K562 (cell line): ENCODE data around the gene TMEM135. TPM values are rescaled to one million over a fixed set of nuclear protein-coding genes. Genes with fewer than 3 reads are reported as not detected.

ENCODE experiments used
- ATAC-seq: fragments of 200-7000 bp; cut with Tn5 transposase; 3 replicates; pipeline ENCODE4 v1.9.1; 2020; ENCODE audit warnings: moderate library complexity
- BruUV-seq: library from RNA; stranded (reverse); fragments of 400-500 nt; replicated peaks from 2 replicates; lab custom pipeline; 2021; lab: Mats Ljungman, UMichigan
- CTCF ChIA-PET: fragments of 300-600 bp; formaldehyde crosslinking; extraction: SDS; loops from one replicate; lab custom pipeline; 2021; ENCODE audit warnings: low intra/inter-chr PET ratio; lab: Yijun Ruan, JAX
- POLR2A ChIA-PET: fragments of 300-600, 350-650 bp; sonication (Branson Sonifier 250); formaldehyde crosslinking; extraction: SDS; loops from one replicate; lab custom pipeline; 2021; ENCODE audit warnings: antibody characterized with exemption, inconsistent platforms; lab: Yijun Ruan, JAX
- DNase-seq, 4 experiments: peaks; one replicate each; pipeline versions ENCODE4 v3.0.0 to v3.0.0-alpha.2; 2011 to 2018; ENCODE audit warnings: low spot score in 3 of 4, mixed read lengths in 3 of 4; ENCODE audit errors: extremely low read depth in 1 of 4
- FAIRE-seq: peaks from 2 replicates; lab custom pipeline; 2011; peaks lifted over from hg19 to GRCh38; lab: Jason Lieb, UNC
- H2AFZ ChIP-seq: 2 replicates; pipeline ENCODE4 v1.6.0; 2011; ENCODE audit warnings: low read depth, low read length, control low read depth, inconsistent platforms
- H3K27ac ChIP-seq: fragments of 200-600 bp; 3 replicates; pipeline ENCODE4 v1.8.0; 2011; ENCODE audit warnings: low read depth, mild to moderate bottlenecking, control low read depth, inconsistent platforms, low read length, moderate library complexity, mixed read lengths; ENCODE audit errors: extremely low read depth
- H3K27me3 ChIP-seq, 2 experiments: fragments of 300-600 bp in 1 of 2; 2 replicates in 1 of 2; 3 replicates in 1 of 2; pipeline versions ENCODE4 v1.6.0 to v1.8.0; 2011; ENCODE audit warnings: inconsistent platforms in 2 of 2, low read length in 2 of 2, mild to moderate bottlenecking in 1 of 2, mixed read lengths in 1 of 2, moderate library complexity in 1 of 2; ENCODE audit not compliant: control insufficient read depth in 2 of 2, insufficient read depth in 2 of 2
- H3K36me3 ChIP-seq: fragments of 300-600 bp; 3 replicates; pipeline ENCODE4 v1.8.0; 2011; ENCODE audit warnings: mild to moderate bottlenecking, low read length, inconsistent platforms; ENCODE audit not compliant: control insufficient read depth, insufficient read depth
- H3K4me1 ChIP-seq, 2 experiments: fragments of 200-600 bp in 1 of 2; replicated peaks in 1 of 2; 2 replicates in 1 of 2; 3 replicates in 1 of 2; pipeline versions ENCODE4 v1.5.1 to v1.8.0; 2011; ENCODE audit warnings: inconsistent platforms in 2 of 2, low read length in 2 of 2, mild to moderate bottlenecking in 1 of 2, mixed read lengths in 1 of 2, moderate library complexity in 1 of 2; ENCODE audit not compliant: control insufficient read depth in 2 of 2, insufficient read depth in 2 of 2
- H3K4me2 ChIP-seq: 2 replicates; pipeline ENCODE4 v1.6.1; 2011; ENCODE audit warnings: low read length, control low read depth, inconsistent platforms, mixed read lengths; ENCODE audit not compliant: insufficient read depth
- H3K4me3 ChIP-seq: fragments of 200-600 bp; sonication (generic), shearing (Covaris generic); 2 replicates; pipeline ENCODE4 v1.5.1; 2016; ENCODE audit warnings: control low read depth, inconsistent platforms
- H3K79me2 ChIP-seq: fragments of 200-600 bp; 3 replicates; pipeline ENCODE4 v1.8.0; 2011; ENCODE audit warnings: low read length, inconsistent platforms; ENCODE audit not compliant: control insufficient read depth, insufficient read depth
- H3K9ac ChIP-seq, 2 experiments: 2 replicates each; pipeline versions ENCODE4 v1.6.0 to v1.6.1; 2011; ENCODE audit warnings: low read depth in 2 of 2, low read length in 2 of 2, control low read depth in 1 of 2, inconsistent platforms in 1 of 2, mild to moderate bottlenecking in 1 of 2, mixed read lengths in 1 of 2; ENCODE audit not compliant: insufficient read depth in 1 of 2
- H3K9me1 ChIP-seq: one replicate; pipeline ENCODE4 v1.6.0; 2011; ENCODE audit warnings: inconsistent platforms, mild to moderate bottlenecking, low read length, moderate library complexity; ENCODE audit not compliant: control insufficient read depth, insufficient read depth
- H3K9me3 ChIP-seq: replicated peaks from 2 replicates; pipeline ENCODE4 v1.5.1; 2011; ENCODE audit warnings: low read depth, low read length, inconsistent platforms; ENCODE audit not compliant: control insufficient read depth, insufficient read depth
- H4K20me1 ChIP-seq: replicated peaks from 2 replicates; pipeline ENCODE4 v1.6.1; 2011; ENCODE audit warnings: low read length, inconsistent platforms, mixed read lengths; ENCODE audit not compliant: control insufficient read depth, insufficient read depth
- E2F5 ChIP-seq: sonication (generic); formaldehyde crosslinking; IDR thresholded peaks from 2 replicates; pipeline ENCODE4 v1.8.0; 2022; ENCODE audit warnings: mild to moderate bottlenecking, missing genetic modification reagents
- KDM5B ChIP-seq: fragments of 200-600 bp; sonication (generic); IDR thresholded peaks from 2 replicates; pipeline ENCODE4 v1.6.1; 2012; ENCODE audit warnings: low read depth, mild to moderate bottlenecking, moderate library complexity, low read length, control low read depth, inconsistent platforms; ENCODE audit not compliant: insufficient replicate concordance
- MCM2 ChIP-seq: fragments of 450-650 bp; IDR thresholded peaks from 2 replicates; pipeline ENCODE4 v1.6.1; 2017; ENCODE audit warnings: low read depth, mild to moderate bottlenecking
- MCM5 ChIP-seq: fragments of 450-650 bp; IDR thresholded peaks from 2 replicates; pipeline ENCODE4 v1.6.1; 2016; ENCODE audit warnings: low read depth
- POLR2G ChIP-seq: fragments of 200-400 bp; formaldehyde crosslinking; IDR thresholded peaks from 2 replicates; pipeline ENCODE4 v1.6.1; 2017; ENCODE audit warnings: low read depth, mild to moderate bottlenecking, antibody characterized with exemption, low read length, moderate library complexity
- SIN3A ChIP-seq, 2 experiments: fragments of 150-350 bp in 1 of 2; IDR thresholded peaks; 2 replicates each; pipeline ENCODE4 v1.6.1; 2011 to 2016; ENCODE audit warnings: borderline replicate concordance in 2 of 2, low read depth in 2 of 2, low read length in 2 of 2, mild to moderate bottlenecking in 2 of 2, moderate library complexity in 2 of 2; ENCODE audit not compliant: control insufficient read depth in 1 of 2
- ZNF24 ChIP-seq: fragments of 450-650 bp; IDR thresholded peaks from 2 replicates; pipeline ENCODE4 v1.6.1; 2016
- ZNF696 ChIP-seq: fragments of 250-450 bp; sonication (Bioruptor Pico); conservative IDR thresholded peaks from 2 replicates; pipeline ENCODE4 v1.4.0; 2020; ENCODE audit warnings: mild to moderate bottlenecking, moderate library complexity
- WGBS: fragments of 100-300 bp; shearing (Covaris generic); methylation state at CpG from one replicate; pipeline ENCODE4 v1.1.6; 2016; ENCODE audit warnings: low coverage, mixed read lengths; ENCODE audit not compliant: insufficient coverage; ENCODE audit errors: missing lambda C conversion rate; 5-methylcytosine and 5-hydroxymethylcytosine counted together
- in situ Hi-C: fragments of 300-500 bp; cut with MboI; formaldehyde crosslinking; loops from 4 replicates; pipeline ENCODE4 v1.15.0; 2018; ENCODE audit warnings: inconsistent platforms, mixed read lengths
- intact Hi-C: fragments of 100-400 bp; cut with micrococcal nuclease; formaldehyde crosslinking; loops from 2 replicates; pipeline ENCODE4 v1.14.2; 2022
- polyA plus RNA-seq, 8 experiments: library from polyadenylated mRNA; depleted of rRNA in 4 of 8; stranded (reverse) in 5 of 8; unstranded in 3 of 8; fragments of >200 nt; fragmentation: Nextera tagmentation in 2 of 8; fragmentation: Illumina TruSeq in 1 of 8; extraction: Ambion mirVana in 2 of 8; extraction: Trizol in 1 of 8; gene quantifications; 2 replicates each; pipeline versions ENCODE4 v1.2.1 to v1.2.3, GENCODE V29; 2011 to 2014; ENCODE audit warnings: inconsistent platforms in 1 of 8, missing spikeins in 1 of 8
- total RNA-seq, 7 experiments: library from RNA; depleted of rRNA in 6 of 7; stranded (reverse); fragments of >200 nt in 6 of 7; fragmentation: Illumina TruSeq in 2 of 7; extraction: Trizol in 2 of 7; gene quantifications; 2 replicates each; pipeline versions ENCODE4 v1.2.1 to v1.2.3, GENCODE V29; 2011 to 2021; ENCODE audit warnings: low replicate concordance in 1 of 7

Gene TMEM135
- total and polyA plus RNA-seq, 9 of the 15 experiments (the other 6 are each of a cell fraction or from before 2014, with no cell fraction given) = 17.3 to 53.6 (median 24.9) TPM

- DNase-seq = no peak
- no peak overlapping the region for H3K9ac ChIP-seq
- WGBS = 73% methylated on average over 3 of the region's 3 CpGs
- intact Hi-C loops (no loop called here), in situ Hi-C loops (no loop called here)
- H3K4me1 ChIP-seq = no peaks in the 10 kb centered on the region
- H3K9me3 ChIP-seq = no peaks in the 10 kb centered on the region
- no peak overlapping the region for H3K4me2 ChIP-seq
- H4K20me1 ChIP-seq = no peaks in the 10 kb centered on the region
- CTCF ChIA-PET = no interaction called here
- no peaks in the 10 kb centered on the region for H3K9me1 ChIP-seq
- TF ChIP-seq SIN3A (IDR thresholded peaks at IDR 0.05; ENCODE audit: borderline replicate concordance in 2 of 2, control insufficient read depth in 1 of 2, low read depth in 2 of 2, low read length in 2 of 2) = no peak
- TF ChIP-seq MCM5 = no peak
- no peak for TF ChIP-seq ZNF24
- TF ChIP-seq ZNF696 (CRISPR knock-in tag) = no peak
- no peak for TF ChIP-seq POLR2G
- no peak for TF ChIP-seq MCM2
- no peak for TF ChIP-seq KDM5B
- TF ChIP-seq E2F5 (CRISPR knock-in tag) = no peak
- TF ChIP-seq, all 486 proteins: peak for 0
- no peaks in the 10 kb centered on the region for H3K27me3 ChIP-seq
- no peak for ATAC-seq
- no peak overlapping the region for H2AFZ ChIP-seq
- FAIRE-seq = no peak
- POLR2A ChIA-PET = no interaction called here
- peaks cover 8% of the 10 kb centered on the region; the same call in 2 of the 3 replicates for H3K36me3 ChIP-seq
- peaks cover 8% of the 10 kb centered on the region; the same call in 1 of the 3 replicates for H3K79me2 ChIP-seq
- BruUV-seq = no TSS peak
- no peak overlapping the region for H3K4me3 ChIP-seq
- no peak overlapping the region for H3K27ac ChIP-seq
These were observed 43.6 kb downstream of the TMEM135 start for GRCh38 chr11:87081358-87081757.
